Neural cell (in vitro differentiated cells): ENCODE measurements around the gene SRRM1. TPM values are rescaled to one million over a fixed set of nuclear protein-coding genes. Genes with fewer than 3 reads are reported as not detected.

Experiments used
- H2AFZ ChIP-seq: fragments of 200-600, 300-800 bp; sonication (generic), shearing (Covaris generic); 2 replicates; pipeline ENCODE4 v1.6.0; 2014; ENCODE audit warnings: low read depth, mild to moderate bottlenecking, antibody characterized with exemption, low read length, moderate library complexity
- H3F3A ChIP-seq: fragments of 200-600 bp; shearing (Covaris generic); 2 replicates; pipeline ENCODE4 v1.6.1; 2016; ENCODE audit warnings: mild to moderate bottlenecking, moderate library complexity, mixed read lengths, antibody characterized with exemption, low read length; ENCODE audit not compliant: insufficient read depth, poor library complexity, severe bottlenecking
- H3K27ac ChIP-seq: fragments of 200-600, 300-800 bp; sonication (generic), shearing (Covaris generic); 2 replicates; pipeline ENCODE4 v1.5.1; 2014; ENCODE audit warnings: mild to moderate bottlenecking, low read length, moderate library complexity
- H3K27me3 ChIP-seq: fragments of 300-800, 200-600 bp; sonication (generic), shearing (Covaris generic); 2 replicates; pipeline ENCODE4 v1.6.0; 2014; ENCODE audit warnings: mild to moderate bottlenecking, low read depth, low read length, moderate library complexity; ENCODE audit not compliant: insufficient read depth
- H3K36me3 ChIP-seq: fragments of 300-800, 200-600 bp; sonication (generic), shearing (Covaris generic); 2 replicates; pipeline ENCODE4 v1.5.1; 2014; ENCODE audit warnings: mild to moderate bottlenecking, antibody characterized with exemption, low read length, moderate library complexity; ENCODE audit not compliant: insufficient read depth
- H3K4me2 ChIP-seq: fragments of 300-800, 200-600 bp; sonication (generic), shearing (Covaris generic); 2 replicates; pipeline ENCODE4 v1.6.0; 2014; ENCODE audit warnings: mild to moderate bottlenecking, low read length
- H3K4me3 ChIP-seq: fragments of 300-800, 200-600 bp; sonication (generic), shearing (Covaris generic); 2 replicates; pipeline ENCODE4 v1.5.1; 2014; ENCODE audit warnings: mild to moderate bottlenecking, low read length, moderate library complexity
- H3K79me2 ChIP-seq: fragments of 200-600 bp; shearing (Covaris generic); replicated peaks from 2 replicates; pipeline ENCODE4 v1.6.0; 2014; ENCODE audit warnings: mild to moderate bottlenecking, low read length, moderate library complexity; ENCODE audit not compliant: insufficient read depth
- H3K9ac ChIP-seq: fragments of 300-800, 200-600 bp; sonication (generic), shearing (Covaris generic); 2 replicates; pipeline ENCODE4 v1.6.1; 2016; ENCODE audit warnings: mild to moderate bottlenecking, low read length, mixed read lengths
- H3K9me2 ChIP-seq: fragments of 200-600 bp; shearing (Covaris generic); 2 replicates; pipeline ENCODE4 v1.6.1; 2016; ENCODE audit warnings: mild to moderate bottlenecking, low read length, mixed read lengths; ENCODE audit not compliant: insufficient read depth
- H3K9me3 ChIP-seq: fragments of 200-600, 300-800 bp; sonication (generic), shearing (Covaris generic); 2 replicates; pipeline ENCODE4 v1.6.1; 2016; ENCODE audit warnings: mild to moderate bottlenecking, mixed run types, low read length, moderate library complexity, mixed read lengths
- H4K20me1 ChIP-seq: fragments of 200-600 bp; shearing (Covaris generic); 2 replicates; pipeline ENCODE4 v1.6.1; 2016; ENCODE audit warnings: mild to moderate bottlenecking, mixed run types; ENCODE audit not compliant: insufficient read depth
- CTCF ChIP-seq: fragments of 450-650 bp; IDR thresholded peaks from 2 replicates; pipeline ENCODE4 v1.5.1; 2014; ENCODE audit warnings: antibody characterized with exemption, mild to moderate bottlenecking, moderate library complexity; ENCODE audit not compliant: poor library complexity, severe bottlenecking
- EP300 ChIP-seq: fragments of 450-650 bp; conservative IDR thresholded peaks from 2 replicates; pipeline ENCODE4 v1.6.1; 2014; ENCODE audit warnings: antibody characterized with exemption, mild to moderate bottlenecking, moderate library complexity; ENCODE audit not compliant: poor library complexity, severe bottlenecking
- EZH2 ChIP-seq: fragments of 200-600, 300-800 bp; shearing (Covaris generic), sonication (generic); IDR thresholded peaks from 2 replicates; pipeline ENCODE4 v1.6.1; 2014; ENCODE audit warnings: antibody characterized with exemption, low read length, borderline replicate concordance, mild to moderate bottlenecking; ENCODE audit not compliant: insufficient read depth, poor library complexity, severe bottlenecking
- MXI1 ChIP-seq: fragments of 450-650 bp; conservative IDR thresholded peaks from 2 replicates; pipeline ENCODE4 v1.6.1; 2014; ENCODE audit warnings: antibody characterized with exemption, mild to moderate bottlenecking; ENCODE audit not compliant: poor library complexity, severe bottlenecking
- POLR2AphosphoS5 ChIP-seq: IDR thresholded peaks from 2 replicates; pipeline ENCODE4 v1.6.1; 2012
- RAD21 ChIP-seq: fragments of 450-650 bp; conservative IDR thresholded peaks from 2 replicates; pipeline ENCODE4 v1.6.1; 2014; ENCODE audit warnings: antibody characterized with exemption, mild to moderate bottlenecking, moderate library complexity
- REST ChIP-seq: IDR thresholded peaks from 2 replicates; pipeline ENCODE4 v1.6.1; 2012; ENCODE audit warnings: borderline replicate concordance
- SMC3 ChIP-seq: fragments of 450-650 bp; conservative IDR thresholded peaks from 2 replicates; pipeline ENCODE4 v1.6.1; 2014; ENCODE audit warnings: antibody characterized with exemption, mild to moderate bottlenecking, moderate library complexity; ENCODE audit not compliant: poor library complexity
- TAF1 ChIP-seq: IDR thresholded peaks from 2 replicates; pipeline ENCODE4 v1.6.1; 2012; ENCODE audit warnings: low read depth
- polyA plus RNA-seq: library from polyadenylated mRNA; depleted of rRNA; stranded (reverse); fragments of >200 nt; gene quantifications from 2 replicates; pipeline ENCODE4 v1.2.3, GENCODE V29; 2014

The SRRM1 gene
- polyA plus RNA-seq, 1 donor from 2014 or later, result 37.1 TPM

- no peaks in the 10 kb centered on the region for H4K20me1 ChIP-seq
- no peak overlapping the region for H3K27ac ChIP-seq
- no peak overlapping the region for H3K4me3 ChIP-seq
- H3K79me2 ChIP-seq, result no peaks in the 10 kb centered on the region
- no peak overlapping the region for H3K9ac ChIP-seq
- H3K27me3 ChIP-seq, result no peaks in the 10 kb centered on the region
- H2AFZ ChIP-seq, result no peak overlapping the region
- H3F3A ChIP-seq, result no peaks in the 10 kb centered on the region
- no peak for TF ChIP-seq POLR2AphosphoS5
- no peak for TF ChIP-seq EP300
- TF ChIP-seq REST, result no peak
- TF ChIP-seq RAD21, result no peak
- TF ChIP-seq CTCF, result no peak
- TF ChIP-seq MXI1, result no peak
- TF ChIP-seq EZH2, result no peak
- TF ChIP-seq SMC3, result no peak
- TF ChIP-seq TAF1, result no peak
- H3K36me3 ChIP-seq, result no peaks in the 10 kb centered on the region
- no peak overlapping the region for H3K4me2 ChIP-seq
- no peaks in the 10 kb centered on the region for H3K9me2 ChIP-seq
- H3K9me3 ChIP-seq, result no peaks in the 10 kb centered on the region
Observed at GRCh38 chr1:24692351-24692980, 49.4 kb downstream of the SRRM1 start.

GRCh38 chr1:24693827-24694379 lies 50.8 kb downstream of the SRRM1 start:
- Histone ChIP-seq H2AFZ (no peak overlapping the region), H3K36me3 (no peaks in the 10 kb centered on the region), H3K4me2 (no peak overlapping the region)

More at GRCh38 chr1:24693827-24694379, 50.8 kb downstream of the SRRM1 start:
- TF ChIP-seq SMC3 (no peak), EZH2 (no peak), MXI1 (no peak), EP300 (no peak), POLR2AphosphoS5 (no peak), CTCF (no peak)
- Histone ChIP-seq H3K9me2 (no peaks in the 10 kb centered on the region), H3K79me2 (no peaks in the 10 kb centered on the region), H3F3A (no peaks in the 10 kb centered on the region), H4K20me1 (no peaks in the 10 kb centered on the region), H3K27me3 (no peaks in the 10 kb centered on the region), H3K27ac (no peak overlapping the region), H3K9ac (no peak overlapping the region), H3K4me3 (no peak overlapping the region), H3K9me3 (no peaks in the 10 kb centered on the region)
